GM19240 (cell line): Measurements from ENCODE around the gene HOXA5.

Experiments
- DNase-seq: peaks from one replicate; pipeline ENCODE4 v3.0.0; 2011; ENCODE audit warnings: low spot score; ENCODE audit not compliant: insufficient read length

Gene HOXA5

GRCh38 chr7:27119412-27119911 is 24.0 kb downstream of the HOXA5 start:
- no peak for DNase-seq

GRCh38 chr7:27118580-27118979 is 24.9 kb downstream of the HOXA5 start:
- DNase-seq = no peak

GRCh38 chr7:27117887-27118491 is 25.5 kb downstream of the HOXA5 start:
- no peak for DNase-seq

GRCh38 chr7:27116962-27117886 is 26.3 kb downstream of the HOXA5 start:
- DNase-seq = no peak

GRCh38 chr7:27116031-27116961 is 27.2 kb downstream of the HOXA5 start:
- DNase-seq = no peak

GRCh38 chr7:27115221-27116026 is 28.1 kb downstream of the HOXA5 start:
- DNase-seq = no peak

- DNase-seq = no peak
Measured at GRCh38 chr7:27114881-27115220, 28.6 kb downstream of the HOXA5 start.

- DNase-seq = no peak
Measured at GRCh38 chr7:27113991-27114769, 29.3 kb downstream of the HOXA5 start.

- DNase-seq = no peak
Measured at GRCh38 chr7:27112955-27113949, 30.2 kb downstream of the HOXA5 start.

- DNase-seq = no peak
Measured at GRCh38 chr7:27112361-27112760, 31.1 kb downstream of the HOXA5 start.

GRCh38 chr7:27111751-27112277 is 31.7 kb downstream of the HOXA5 start:
- no peak for DNase-seq

GRCh38 chr7:27111042-27111750 is 32.3 kb downstream of the HOXA5 start:
- DNase-seq = no peak

- DNase-seq = no peak
Measured at GRCh38 chr7:27110186-27111031, 33.1 kb downstream of the HOXA5 start.

GRCh38 chr7:27109466-27110185 is 33.9 kb downstream of the HOXA5 start:
- no peak for DNase-seq

- DNase-seq = no peak
Measured at GRCh38 chr7:27108390-27109127, 34.9 kb downstream of the HOXA5 start.
